Erythroblast (primary cell): ENCODE measurements around the gene CCL17.

Source experiments
- DNase-seq, 2 experiments: peaks; one replicate each; lab custom pipeline; 2025; lab: John Stamatoyannopoulos, UW
- GATA1 ChIP-seq: IDR thresholded peaks from 2 replicates; pipeline ENCODE4 v1.6.1; 2011; ENCODE audit warnings: low read depth, mild to moderate bottlenecking, control low read depth, low read length, moderate library complexity
- POLR2A ChIP-seq: IDR thresholded peaks from 2 replicates; pipeline ENCODE4 v1.6.1; 2011; ENCODE audit warnings: mild to moderate bottlenecking, low read length

CCL17 gene

GRCh38 chr16:57383276-57384247, 21.0 kb upstream of the CCL17 start:
- TF ChIP-seq GATA1 (no peak), POLR2A (no peak)
- peak; percentile 59 for DNase-seq

GRCh38 chr16:57384248-57385070, 20.1 kb upstream of the CCL17 start:
- DNase-seq = no peak
- TF ChIP-seq POLR2A = no peak
- TF ChIP-seq GATA1 = no peak

- no peak for DNase-seq
- TF ChIP-seq POLR2A = no peak
- no peak for TF ChIP-seq GATA1
Observed at GRCh38 chr16:57385083-57385482, 19.5 kb upstream of the CCL17 start.

- DNase-seq = no peak
- TF ChIP-seq GATA1 (no peak), POLR2A (no peak)
Observed at GRCh38 chr16:57386381-57386951, 18.1 kb upstream of the CCL17 start.

GRCh38 chr16:57387598-57388354, 16.8 kb upstream of the CCL17 start:
- no peak for TF ChIP-seq GATA1
- TF ChIP-seq POLR2A = no peak
- no peak for DNase-seq

- TF ChIP-seq POLR2A (no peak), GATA1 (no peak)
- DNase-seq = no peak
Observed at GRCh38 chr16:57388359-57389086, 16.0 kb upstream of the CCL17 start.

GRCh38 chr16:57389087-57389468, 15.5 kb upstream of the CCL17 start:
- no peak for DNase-seq
- no peak for TF ChIP-seq GATA1
- TF ChIP-seq POLR2A = no peak

GRCh38 chr16:57390636-57391295, 13.8 kb upstream of the CCL17 start:
- DNase-seq = no peak
- TF ChIP-seq GATA1 (no peak), POLR2A (no peak)

GRCh38 chr16:57391300-57391699, 13.3 kb upstream of the CCL17 start:
- TF ChIP-seq GATA1 (no peak), POLR2A (no peak)
- DNase-seq = no peak

- TF ChIP-seq GATA1 (no peak), POLR2A (no peak)
- no peak for DNase-seq
Observed at GRCh38 chr16:57391708-57392107, 12.9 kb upstream of the CCL17 start.

- TF ChIP-seq GATA1 (no peak), POLR2A (no peak)
- no peak for DNase-seq
Observed at GRCh38 chr16:57392694-57393093, 11.9 kb upstream of the CCL17 start.

- peak in 1 of 2 experiments; percentile 41 for DNase-seq
- TF ChIP-seq POLR2A (no peak), GATA1 (no peak)
Observed at GRCh38 chr16:57394444-57394843, 10.1 kb upstream of the CCL17 start.
